ENCODE results near the gene IFT172. TPM values are rescaled to one million over a fixed set of nuclear protein-coding genes. Genes with fewer than 3 reads are reported as not detected.
A peak's percentile ranks its signal among the peaks of the same experiment; 100 is the strongest.

Gene IFT172
- polyA plus RNA-seq, 2 of the 4 experiments (the other 2 are of a cell fraction) = 14.0 to 21.6 TPM

- H3K9me3 ChIP-seq = no peaks in the 10 kb centered on the region
- CTCF ChIA-PET = no interaction called here
- no peak overlapping the region for H3K4me2 ChIP-seq
- TF ChIP-seq GATA3 (IDR thresholded peaks at IDR 0.05; ENCODE audit: borderline replicate concordance) (no peak), ZC3H11A (IDR thresholded peaks at IDR 0.05) (no peak), PBX3 (IDR thresholded peaks at IDR 0.05) (no peak), ZNF302 (CRISPR knock-in tag; IDR thresholded peaks at IDR 0.05) (no peak), HOXB5 (CRISPR knock-in tag; IDR thresholded peaks at IDR 0.05) (no peak), ZFP36 (IDR thresholded peaks at IDR 0.05; ENCODE audit: borderline replicate concordance, partially characterized antibody) (no peak), BCL3 (IDR thresholded peaks at IDR 0.05) (no peak)
- H3K4me3 ChIP-seq = no peak overlapping the region
- FAIRE-seq (no peak), ATAC-seq (peak; percentile 10 to 19; a peak in 4 of 6 replicates), DNase-seq (ENCODE audit: low read depth in 1 of 2, low spot score in 1 of 2) (no peak)
- H3K27ac ChIP-seq = no peak overlapping the region
- H3K4me1 ChIP-seq = no peaks in the 10 kb centered on the region
- POLR2A ChIA-PET = interaction anchor here (1.0 kb wide), 1 partner anchor 14 kb away, joined by 3 read pairs; the partner anchor contains the start of gene NRBP1
- 89% methylated on average over 6 of the region's 6 CpGs for WGBS (ENCODE audit: missing lambda C conversion rate)
Observed at GRCh38 chr2:27442920-27443282, 46.6 kb downstream of the IFT172 start.

- no peak within 1 kb of the TSS for H3K4me3 ChIP-seq
- H3K9me3 ChIP-seq = no peaks in the 10 kb centered on the region
- H3K4me2 ChIP-seq = no peak within 1 kb of the TSS
- DNase-seq (ENCODE audit: low read depth in 1 of 2, low spot score in 1 of 2) (no peak), FAIRE-seq (no peak), ATAC-seq (peak in 1 of 2 experiments; percentile 2; a peak in 1 of 6 replicates)
- TF ChIP-seq NPAS2 (CRISPR knock-in tag; IDR thresholded peaks at IDR 0.05; ENCODE audit: borderline replicate concordance) = no peak
- TF ChIP-seq ZSCAN20 (CRISPR knock-in tag; IDR thresholded peaks at IDR 0.05) = no peak
- TF ChIP-seq POLR2AphosphoS2 (conservative IDR thresholded peaks at IDR 0.05; ENCODE audit: low read length) = peak; percentile 72; the same call in 1 of the 2 replicates
- 0 out of 5 replicates have a peak, but pooled peaks of 1 of the 2 experiments have one; percentile 38 for TF ChIP-seq JUN (IDR thresholded peaks at IDR 0.05)
- no peak for TF ChIP-seq FOXS1 (CRISPR knock-in tag; IDR thresholded peaks at IDR 0.05)
- no peak for TF ChIP-seq MYC (IDR thresholded peaks at IDR 0.05; ENCODE audit: borderline replicate concordance, low read length)
- TF ChIP-seq RNF2 (IDR thresholded peaks at IDR 0.05; ENCODE audit: borderline replicate concordance, low read depth) = no peak
- TF ChIP-seq USF2 (IDR thresholded peaks at IDR 0.05) = no peak
- TF ChIP-seq BCL3 (IDR thresholded peaks at IDR 0.05) = no peak
- TF ChIP-seq FOSL2 (IDR thresholded peaks at IDR 0.05) = no peak
- TF ChIP-seq FOSL2 (CRISPR knock-in tag; IDR thresholded peaks at IDR 0.05) = no peak
- no peak for TF ChIP-seq SMC3 (IDR thresholded peaks at IDR 0.05)
- no peak for TF ChIP-seq RCOR1 (IDR thresholded peaks at IDR 0.05; ENCODE audit: low read depth, low read length)
- no peak for TF ChIP-seq ATOH8 (CRISPR knock-in tag; IDR thresholded peaks at IDR 0.05; ENCODE audit: low read depth)
- TF ChIP-seq NR3C1 (IDR thresholded peaks at IDR 0.05) = no peak
- no peak for TF ChIP-seq CBX2 (IDR thresholded peaks at IDR 0.05; ENCODE audit: borderline replicate concordance, low read depth)
- H3K4me1 ChIP-seq = no peaks in the 10 kb centered on the region
- 92% methylated on average over 53 of the region's 80 CpGs for WGBS (ENCODE audit: missing lambda C conversion rate)
- ChIA-PET CTCF (interaction anchor here (0.9 to 1.1 kb wide), 3 partner anchors 10 to 33 kb away, joined by 3 read pairs; partner anchors contain the start of gene PPM1G), POLR2A (interaction anchor here (1.0 kb wide), 1 partner anchor 13 kb away, joined by 3 read pairs; the partner anchor contains the start of gene NRBP1)
- H3K27ac ChIP-seq = no peak within 1 kb of the TSS
Observed at GRCh38 chr2:27441958-27442919, 47.3 kb downstream of the IFT172 start, which contains the start of gene KRTCAP3. KRTCAP3 (plus strand) TSS chr2:27442381; CDS start chr2:27442413, 32 bp downstream.
